Fibroblast of peridontal ligament (primary cell): ENCODE data around the gene CRKL.
"Not testable (repeated sequence)": the region's sequence is repeated elsewhere in the genome, so short reads cannot be mapped to it uniquely, and the experiment has no call there.

Source experiments
- DNase-seq: peaks from one replicate; pipeline ENCODE4 v3.0.0-alpha.2; 2010; ENCODE audit errors: extremely low read depth

Gene CRKL

GRCh38 chr22:20916916-20917810 is at the start of gene CRKL:
Gene CRKL, plus strand, starts transcription at chr22:20917407. Its CDS starts 528 bp downstream, at chr22:20917935.
- DNase-seq, result peak; percentile 96

- peak; percentile 12 for DNase-seq
These were observed 48.9 kb upstream of the CRKL start for GRCh38 chr22:20868025-20868962.

GRCh38 chr22:20869234-20869633 is 48.0 kb upstream of the CRKL start:
- DNase-seq, result no peak

- DNase-seq, result no peak
These were observed 44.0 kb upstream of the CRKL start for GRCh38 chr22:20873214-20873613.

GRCh38 chr22:20875296-20875695 is 41.9 kb upstream of the CRKL start:
- DNase-seq, result no peak

- no peak for DNase-seq
These were observed 39.5 kb upstream of the CRKL start for GRCh38 chr22:20877715-20878114.

GRCh38 chr22:20881231-20881630 is 36.0 kb upstream of the CRKL start:
- no peak for DNase-seq

- no peak for DNase-seq
These were observed 35.1 kb upstream of the CRKL start for GRCh38 chr22:20881869-20882815.

- no peak for DNase-seq
These were observed 34.4 kb upstream of the CRKL start for GRCh38 chr22:20882855-20883254.

GRCh38 chr22:20884454-20884853 is 32.8 kb upstream of the CRKL start:
- no peak for DNase-seq

GRCh38 chr22:20885017-20885556 is 32.1 kb upstream of the CRKL start:
- no peak for DNase-seq

- peak; percentile 79 for DNase-seq
These were observed 31.5 kb upstream of the CRKL start for GRCh38 chr22:20885557-20886323.

- no peak for DNase-seq
These were observed 29.8 kb upstream of the CRKL start for GRCh38 chr22:20887375-20887774.

- no peak for DNase-seq
These were observed 28.0 kb upstream of the CRKL start for GRCh38 chr22:20889025-20889704.

- DNase-seq, result no peak
These were observed 27.2 kb upstream of the CRKL start for GRCh38 chr22:20889904-20890540.

- no peak for DNase-seq
These were observed 26.2 kb upstream of the CRKL start for GRCh38 chr22:20890975-20891374.

GRCh38 chr22:20897737-20898136 is 19.5 kb upstream of the CRKL start:
- not testable (repeated sequence) for DNase-seq

GRCh38 chr22:20899827-20900423 is 17.3 kb upstream of the CRKL start:
- DNase-seq, result no peak
